ENCODE results near the gene DLGAP1. TPM values are rescaled to one million over a fixed set of nuclear protein-coding genes. Genes with fewer than 3 reads are reported as not detected.

Gene DLGAP1
- total and polyA plus RNA-seq, 2 donors (not counting 1 experiment from before 2014, with no cell fraction given): 0.07 to 0.61 TPM

GRCh38 chr18:4119127-4119648, 335.9 kb downstream of the DLGAP1 start:
- Histone ChIP-seq H3K4me3 (ENCODE audit: control extremely low read depth in 1 of 5, extremely low read depth in 1 of 5, insufficient read depth in 1 of 5, low read depth in 2 of 5, low read length in 4 of 5) (no peak overlapping the region), H3K4me1 (ENCODE audit: control insufficient read depth in 2 of 2, insufficient read depth in 2 of 2, low read length in 2 of 2) (no peaks in the 10 kb centered on the region), H3K9me3 (ENCODE audit: control extremely low read depth in 1 of 3, control insufficient read depth in 2 of 3, insufficient read depth in 1 of 3, low read length in 2 of 3) (no peaks in the 10 kb centered on the region), H2AFZ (ENCODE audit: insufficient read depth, low read depth, low read length, poor library complexity, severe bottlenecking) (no peak overlapping the region), H3K9ac (ENCODE audit: low read length) (no peak overlapping the region), H3K79me2 (ENCODE audit: control insufficient read depth, insufficient read depth, low read length) (no peaks in the 10 kb centered on the region), H4K20me1 (ENCODE audit: control insufficient read depth, insufficient read depth, low read length, poor library complexity, severe bottlenecking) (no peaks in the 10 kb centered on the region), H3K4me2 (replicated peaks; ENCODE audit: low read depth, low read length, poor library complexity, severe bottlenecking) (no peak overlapping the region), H3K27ac (ENCODE audit: low read length in 2 of 2) (no peak overlapping the region), H3K36me3 (replicated peaks in 1 of 2; ENCODE audit: control extremely low read depth in 1 of 2, control insufficient read depth in 1 of 2, extremely low read depth in 1 of 2, insufficient read depth in 2 of 2, low read length in 1 of 2) (no peaks in the 10 kb centered on the region), H3K27me3 (replicated peaks in 1 of 4; ENCODE audit: control extremely low read depth in 1 of 4, control insufficient read depth in 3 of 4, insufficient read depth in 4 of 4, low read length in 3 of 4) (no peaks in the 10 kb centered on the region)
- no peak for TF ChIP-seq EZH2 (IDR thresholded peaks at IDR 0.05; ENCODE audit: borderline replicate concordance, insufficient read depth, low read depth, low read length, poor library complexity, severe bottlenecking)
- TF ChIP-seq CTCF (IDR thresholded peaks at IDR 0.05): no peak
- H3K4me3 Mint-ChIP-seq: no peak overlapping the region
- POLR2A ChIA-PET: no interaction called here
- no peaks in the 10 kb centered on the region for H3K27me3 Mint-ChIP-seq
- no peaks in the 10 kb centered on the region for H3K4me1 Mint-ChIP-seq
- intact Hi-C loops (cut with micrococcal nuclease): no loop called here
- DNase-seq: no peak
- CTCF ChIA-PET: no interaction called here
- WGBS (ENCODE audit: insufficient coverage): 67% methylated on average over 2 of the region's 7 CpGs
- no peak for ATAC-seq (ENCODE audit: low read depth)
- H3K27ac Mint-ChIP-seq: no peak overlapping the region
- H3K9me3 Mint-ChIP-seq (ENCODE audit: insufficient read depth): no peaks in the 10 kb centered on the region

- intact Hi-C loops (cut with micrococcal nuclease): no loop called here
- Mint-ChIP-seq H3K27me3 (no peaks in the 10 kb centered on the region), H3K4me1 (no peaks in the 10 kb centered on the region), H3K27ac (no peak overlapping the region), H3K9me3 (ENCODE audit: insufficient read depth) (no peaks in the 10 kb centered on the region), H3K4me3 (no peak overlapping the region)
- DNase-seq (no peak), ATAC-seq (ENCODE audit: low read depth) (no peak)
- Histone ChIP-seq H2AFZ (ENCODE audit: insufficient read depth, low read depth, low read length, poor library complexity, severe bottlenecking) (no peak overlapping the region), H3K4me3 (ENCODE audit: control extremely low read depth in 1 of 5, extremely low read depth in 1 of 5, insufficient read depth in 1 of 5, low read depth in 2 of 5, low read length in 4 of 5) (no peak overlapping the region), H3K9ac (ENCODE audit: low read length) (no peak overlapping the region), H3K4me1 (ENCODE audit: control insufficient read depth in 2 of 2, insufficient read depth in 2 of 2, low read length in 2 of 2) (no peaks in the 10 kb centered on the region), H3K4me2 (replicated peaks; ENCODE audit: low read depth, low read length, poor library complexity, severe bottlenecking) (no peak overlapping the region), H3K36me3 (replicated peaks in 1 of 2; ENCODE audit: control extremely low read depth in 1 of 2, control insufficient read depth in 1 of 2, extremely low read depth in 1 of 2, insufficient read depth in 2 of 2, low read length in 1 of 2) (no peaks in the 10 kb centered on the region), H3K79me2 (ENCODE audit: control insufficient read depth, insufficient read depth, low read length) (no peaks in the 10 kb centered on the region), H4K20me1 (ENCODE audit: control insufficient read depth, insufficient read depth, low read length, poor library complexity, severe bottlenecking) (no peaks in the 10 kb centered on the region), H3K9me3 (ENCODE audit: control extremely low read depth in 1 of 3, control insufficient read depth in 2 of 3, insufficient read depth in 1 of 3, low read length in 2 of 3) (no peaks in the 10 kb centered on the region), H3K27me3 (replicated peaks in 1 of 4; ENCODE audit: control extremely low read depth in 1 of 4, control insufficient read depth in 3 of 4, insufficient read depth in 4 of 4, low read length in 3 of 4) (no peaks in the 10 kb centered on the region), H3K27ac (ENCODE audit: low read length in 2 of 2) (no peak overlapping the region)
- ChIA-PET CTCF (interaction anchor here (2.3 kb wide), 1 partner anchor 10 kb away, joined by 8 read pairs; no protein-coding TSS in a partner anchor), POLR2A (no interaction called here)
- TF ChIP-seq CTCF (IDR thresholded peaks at IDR 0.05) (no peak), EZH2 (IDR thresholded peaks at IDR 0.05; ENCODE audit: borderline replicate concordance, insufficient read depth, low read depth, low read length, poor library complexity, severe bottlenecking) (no peak)
- WGBS (ENCODE audit: insufficient coverage): no CpG with 5 or more reads among the region's 1 CpG
These were observed 347.1 kb downstream of the DLGAP1 start for GRCh38 chr18:4108016-4108415.
